NCI-H226 (cell line): Measurements from ENCODE around the gene GNAT1.
A peak's percentile ranks its signal among the peaks of the same experiment; 100 is the strongest.

Experiments used
- DNase-seq: peaks from one replicate; pipeline ENCODE4 v3.0.0-alpha.2; 2015

The GNAT1 gene

DNA sequence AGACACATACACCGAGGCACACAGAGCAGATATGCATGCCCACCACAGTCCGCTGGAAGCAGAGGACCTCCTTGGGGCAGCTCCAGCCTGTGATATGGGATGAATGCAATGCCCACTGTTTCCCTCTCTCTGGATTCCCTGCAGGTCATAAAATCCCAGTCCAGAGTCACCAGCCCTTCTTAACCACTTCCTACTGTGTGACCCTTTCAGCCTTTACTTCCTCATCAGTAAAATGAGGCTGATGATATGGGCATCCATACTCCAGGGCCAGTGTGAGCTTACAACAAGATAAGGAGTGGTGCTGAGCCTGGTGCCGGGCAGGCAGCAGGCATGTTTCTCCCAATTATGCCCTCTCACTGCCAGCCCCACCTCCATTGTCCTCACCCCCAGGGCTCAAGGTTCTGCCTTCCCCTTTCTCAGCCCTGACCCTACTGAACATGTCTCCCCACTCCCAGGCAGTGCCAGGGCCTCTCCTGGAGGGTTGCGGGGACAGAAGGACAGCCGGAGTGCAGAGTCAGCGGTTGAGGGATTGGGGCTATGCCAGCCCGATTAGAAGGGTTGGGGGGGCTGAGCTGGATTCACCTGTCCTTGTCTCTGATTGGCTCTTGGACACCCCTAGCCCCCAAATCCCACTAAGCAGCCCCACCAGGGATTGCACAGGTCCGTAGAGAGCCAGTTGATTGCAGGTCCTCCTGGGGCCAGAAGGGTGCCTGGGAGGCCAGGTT lies at the start of gene GNAT1:
Gene GNAT1 (plus strand): TSS at position 675 of the 725 bp plus-strand sequence. CDS start 116 bp downstream, outside the sequence.
- DNase-seq = no peak

DNA sequence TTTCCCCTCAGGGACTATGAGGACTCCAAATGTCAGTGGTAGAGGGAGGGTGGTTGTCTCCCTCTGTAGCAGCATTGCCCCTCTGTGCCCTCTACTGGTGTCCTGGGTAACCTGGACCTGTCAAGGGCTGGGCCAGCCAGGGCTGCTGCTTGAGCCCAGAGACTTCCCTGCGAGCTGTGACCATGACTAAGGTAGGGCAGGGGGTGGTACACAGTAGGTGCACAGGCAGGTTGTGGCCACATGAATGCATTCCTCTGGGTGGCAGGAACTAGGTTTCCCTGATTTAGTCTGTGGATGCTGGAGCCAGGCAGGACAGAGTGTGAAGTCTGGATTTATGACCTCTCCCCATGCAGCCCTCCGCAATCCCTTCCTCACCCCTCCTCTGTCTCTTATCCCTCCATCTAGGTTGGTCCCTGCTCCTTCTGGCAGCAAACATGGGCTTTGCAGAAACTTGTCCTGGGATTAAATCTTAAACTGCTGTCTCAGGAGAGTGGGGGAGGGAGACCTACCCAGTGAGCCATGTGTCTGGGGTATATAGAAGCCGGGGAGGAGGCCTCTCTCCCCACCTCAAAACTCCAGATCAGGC lies 45.0 kb upstream of the GNAT1 start:
- no peak for DNase-seq

DNA sequence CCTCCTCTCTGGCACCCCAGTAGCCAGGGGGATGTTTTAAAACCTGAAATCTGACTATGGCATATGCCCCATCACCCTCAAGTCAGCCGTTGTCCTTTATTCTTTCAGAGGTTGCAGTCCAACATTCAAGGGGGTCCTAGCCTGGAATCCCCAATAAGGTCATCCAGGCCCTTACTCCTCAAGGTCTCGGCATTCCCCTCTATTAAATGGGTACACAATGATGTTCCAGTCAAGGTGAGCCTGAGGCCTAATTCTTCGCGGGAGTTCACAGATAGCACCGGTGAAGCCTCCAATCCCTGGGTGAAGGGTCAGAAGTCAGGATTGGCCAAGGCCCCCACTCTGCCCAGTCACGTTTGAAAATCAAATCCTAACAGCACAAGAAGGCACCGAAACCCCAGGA lies 44.4 kb upstream of the GNAT1 start:
- no peak for DNase-seq

- DNase-seq = no peak
Measured at GRCh38 chr3:50147447-50147846, 44.0 kb upstream of the GNAT1 start.

GRCh38 chr3:50147861-50148260 lies 43.5 kb upstream of the GNAT1 start:
- no peak for DNase-seq

DNA sequence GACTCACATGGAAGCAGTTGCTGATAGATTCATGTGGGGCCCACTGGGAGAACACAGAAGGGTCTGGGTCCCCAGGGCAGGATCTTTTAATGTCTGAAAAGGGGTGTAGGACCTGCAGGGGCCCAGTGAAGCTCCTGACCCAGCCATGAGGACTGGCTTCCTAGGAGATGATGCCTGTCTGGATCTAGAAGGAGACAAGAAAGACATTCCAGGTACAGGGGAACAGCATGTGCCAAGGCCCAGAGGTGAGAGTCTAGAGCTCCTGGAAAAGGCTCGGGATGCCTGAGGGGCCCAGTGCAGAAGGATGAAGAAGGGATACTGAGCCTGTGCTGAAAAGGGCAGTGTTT lies 41.0 kb upstream of the GNAT1 start:
- DNase-seq = no peak

- DNase-seq = no peak
Measured at GRCh38 chr3:50150863-50151686, 40.3 kb upstream of the GNAT1 start.

DNA sequence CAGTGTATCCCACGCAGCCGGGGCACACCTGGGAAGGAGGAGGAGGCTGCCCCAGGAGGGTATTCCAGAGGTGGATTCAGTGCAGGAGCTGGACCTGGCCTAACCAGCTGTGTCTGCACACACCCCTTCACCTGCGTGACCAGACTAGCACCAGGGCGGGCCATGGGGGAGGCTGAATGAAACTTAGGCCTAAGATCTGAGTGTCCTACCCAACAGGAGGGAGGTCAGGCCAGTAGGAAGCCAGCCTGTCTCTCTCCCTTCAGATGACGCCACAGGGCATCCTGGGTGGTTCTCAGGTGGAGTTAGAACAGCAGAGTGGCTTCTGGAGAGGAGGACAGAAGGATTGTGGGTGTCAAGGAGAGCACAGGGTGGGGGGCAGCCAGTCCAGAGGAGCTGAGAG lies 39.7 kb upstream of the GNAT1 start:
- no peak for DNase-seq

GRCh38 chr3:50153782-50154475 lies 37.5 kb upstream of the GNAT1 start:
- no peak for DNase-seq

- DNase-seq = no peak
Measured at GRCh38 chr3:50154476-50154839, 37.0 kb upstream of the GNAT1 start.

DNA sequence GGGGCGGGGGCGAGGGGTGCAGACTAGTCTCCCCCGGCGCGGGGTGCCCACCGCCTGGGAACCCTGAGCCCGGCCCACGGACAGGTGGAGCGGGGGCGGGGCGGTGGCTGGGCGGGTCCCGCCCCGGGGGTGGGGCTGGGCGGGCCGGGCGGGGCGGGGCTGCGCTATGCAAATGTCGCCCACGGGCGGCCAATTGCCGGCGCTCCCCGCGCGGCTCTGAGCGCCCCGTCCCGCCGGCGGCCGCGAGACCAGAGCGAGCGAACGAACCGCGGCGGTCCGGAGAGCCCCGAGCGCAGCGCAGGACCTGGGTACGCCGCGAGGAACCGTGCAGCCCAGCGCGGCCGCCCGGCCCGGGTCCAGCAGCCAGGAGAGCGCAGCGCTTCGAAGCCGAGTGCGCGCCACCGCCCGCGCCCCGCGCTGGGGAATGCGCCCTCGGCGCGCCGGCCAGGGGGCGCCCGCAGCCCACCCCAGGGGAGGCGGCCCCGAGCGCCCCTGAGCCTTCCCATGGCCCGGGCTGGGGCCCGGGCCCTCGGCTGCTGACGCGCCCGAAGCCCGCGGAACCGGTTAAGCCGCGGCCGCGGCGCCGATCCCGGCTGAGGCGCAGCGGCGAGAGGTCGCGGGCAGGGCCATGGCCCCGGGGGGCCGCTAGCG lies 36.4 kb upstream of the GNAT1 start, which contains the start of gene SEMA3F:
Gene SEMA3F (plus strand): TSS at position 485 of the 651 bp plus-strand sequence. CDS start 4,299 bp downstream, outside the sequence.
- peak; percentile 58 for DNase-seq

DNA sequence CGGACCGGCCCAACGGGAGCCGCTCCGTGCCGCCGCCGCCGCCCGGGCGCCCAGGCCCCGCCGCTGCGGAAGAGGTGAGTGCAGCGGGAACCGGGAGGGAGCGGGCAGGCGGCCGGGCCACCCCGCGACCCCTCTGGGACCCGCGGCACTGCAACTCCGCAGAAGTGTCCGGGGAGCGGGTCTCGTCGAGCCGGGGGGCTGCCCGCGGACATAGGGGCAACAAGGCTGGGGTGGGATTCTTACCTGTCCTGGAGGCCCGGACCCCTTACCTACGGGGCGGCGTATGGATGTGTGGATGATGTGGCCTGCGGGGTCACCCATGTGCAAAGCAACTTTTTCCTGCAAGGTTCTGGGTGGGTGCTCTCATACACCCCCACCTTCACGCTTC lies 35.9 kb upstream of the GNAT1 start:
- DNase-seq = no peak

DNA sequence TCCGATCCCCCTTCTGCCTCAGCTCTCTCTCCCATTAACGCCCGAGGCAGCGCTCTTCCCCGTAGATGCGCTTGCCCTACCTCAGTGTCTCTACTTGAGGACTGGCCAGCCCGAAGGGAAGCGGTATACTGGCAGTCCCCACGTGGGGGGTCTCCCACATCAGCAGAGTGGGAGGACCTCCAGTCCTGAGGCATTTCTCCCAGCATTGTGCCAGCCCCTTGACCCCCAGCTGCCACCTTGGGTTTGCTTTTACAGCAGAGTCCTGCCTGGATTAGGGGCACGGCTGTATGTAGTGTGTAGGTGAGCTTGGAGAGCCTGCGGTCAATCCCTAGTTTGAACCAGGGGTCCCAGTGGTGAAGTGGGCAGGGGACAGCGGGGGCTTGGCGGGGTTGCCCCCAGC lies 35.5 kb upstream of the GNAT1 start:
- DNase-seq = no peak

- DNase-seq = no peak
Measured at GRCh38 chr3:50156549-50157493, 34.6 kb upstream of the GNAT1 start.

GRCh38 chr3:50157827-50158529 lies 33.4 kb upstream of the GNAT1 start:
- no peak for DNase-seq

GRCh38 chr3:50158530-50159146 lies 32.8 kb upstream of the GNAT1 start:
- no peak for DNase-seq

GRCh38 chr3:50160561-50160983 lies 30.8 kb upstream of the GNAT1 start:
- peak; percentile 51 for DNase-seq

- DNase-seq = no peak
Measured at GRCh38 chr3:50161320-50161719, 30.1 kb upstream of the GNAT1 start.

DNA sequence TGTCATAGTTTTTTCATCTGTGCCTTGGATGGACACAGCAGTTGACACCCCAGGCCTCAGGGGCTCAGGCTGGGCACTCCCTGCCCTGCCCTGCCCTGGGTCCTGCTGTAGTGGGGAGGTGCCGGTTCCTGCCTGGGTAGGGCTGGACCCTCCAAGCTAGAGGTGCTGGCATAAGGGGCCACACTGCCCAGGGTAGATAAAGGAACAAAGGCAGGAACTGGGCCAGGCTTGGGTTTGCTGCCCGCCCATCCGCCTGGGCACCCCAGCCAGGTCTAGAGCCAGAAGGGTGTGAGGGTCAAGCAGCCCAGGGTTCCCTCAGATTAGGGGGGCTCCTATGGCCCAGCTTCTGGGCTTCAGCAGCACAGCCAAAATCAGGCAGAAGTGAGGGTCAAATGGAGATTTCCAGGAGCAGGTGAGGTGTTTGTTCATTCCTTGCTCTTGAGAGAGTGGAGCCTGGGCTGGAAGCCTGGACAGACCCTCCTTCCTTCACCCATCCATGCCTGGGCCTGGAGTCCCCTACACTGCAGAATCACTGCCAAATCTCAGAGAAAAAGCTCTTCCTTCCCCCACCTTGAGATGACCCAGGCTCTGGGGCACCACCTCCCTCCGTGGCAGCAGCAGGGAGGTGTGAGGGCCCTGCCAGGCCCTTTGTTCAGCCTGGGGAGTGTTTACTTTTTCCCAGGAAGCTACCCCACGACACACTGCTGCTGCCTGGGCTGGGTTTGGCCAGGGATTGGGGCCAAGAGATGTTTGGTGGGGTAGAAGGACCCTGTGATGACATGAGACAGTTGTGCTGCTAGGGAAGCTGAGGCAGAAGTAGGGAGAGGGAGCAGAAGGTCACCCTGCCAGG lies 29.2 kb upstream of the GNAT1 start:
- no peak for DNase-seq
